Stimulated activated CD8-positive, alpha-beta memory T cell treated with anti-CD3 and anti-CD28 coated beads, Interleukin-15, amount 100 ng/mL, for 48 hours (primary cell): ENCODE results near the gene PTAFR.
A peak's percentile ranks its signal among the peaks of the same experiment; 100 is the strongest.

Source experiments
- DNase-seq, 2 donors: peaks; one replicate each; pipeline ENCODE4 v3.0.0-alpha.2; 2020; ENCODE audit warnings: low read depth in 2 of 2

Gene PTAFR

DNA sequence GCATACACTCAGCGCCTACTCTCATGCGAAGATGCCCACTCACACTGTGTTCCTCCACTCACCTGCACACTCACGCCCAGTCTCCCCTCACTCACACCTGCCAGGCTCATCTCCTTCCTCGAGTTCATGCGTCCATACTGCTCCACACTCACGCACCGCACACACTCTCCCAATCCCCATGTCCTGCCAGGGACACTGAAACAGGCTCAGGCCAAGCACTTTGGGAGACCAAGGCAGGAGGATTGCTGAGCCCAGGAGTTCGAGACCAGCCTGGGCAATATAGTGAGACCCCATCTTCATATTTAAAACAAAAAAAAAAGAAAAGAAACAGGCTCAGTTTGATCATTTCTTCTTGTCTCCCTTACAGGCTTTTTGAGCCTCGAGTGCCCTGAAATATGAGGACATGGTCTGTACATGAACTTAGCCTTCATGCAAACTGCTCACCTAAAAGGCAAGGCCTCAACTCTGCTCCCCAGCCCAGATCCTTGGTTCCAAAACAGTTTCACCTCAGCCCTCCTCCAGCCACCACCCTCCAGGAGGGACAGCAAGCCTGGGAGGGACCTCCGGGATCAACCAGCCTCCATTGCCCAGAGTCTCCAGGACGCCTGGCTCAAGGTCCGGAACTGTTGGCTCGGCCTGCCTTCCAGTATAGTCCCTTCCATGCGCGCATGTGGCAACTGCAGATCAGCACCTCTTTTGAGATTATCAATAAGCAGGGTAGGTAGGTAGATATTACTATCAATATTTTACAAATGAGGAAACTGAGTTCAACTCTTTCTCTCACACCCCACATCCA is 2.4 kb upstream of the PTAFR start:
- no peak for DNase-seq

GRCh38 chr1:28175955-28176485 is 470 bp downstream of the PTAFR start:
- no peak for DNase-seq

- DNase-seq: no peak
Measured at GRCh38 chr1:28173980-28174297, 2.6 kb downstream of the PTAFR start.

DNA sequence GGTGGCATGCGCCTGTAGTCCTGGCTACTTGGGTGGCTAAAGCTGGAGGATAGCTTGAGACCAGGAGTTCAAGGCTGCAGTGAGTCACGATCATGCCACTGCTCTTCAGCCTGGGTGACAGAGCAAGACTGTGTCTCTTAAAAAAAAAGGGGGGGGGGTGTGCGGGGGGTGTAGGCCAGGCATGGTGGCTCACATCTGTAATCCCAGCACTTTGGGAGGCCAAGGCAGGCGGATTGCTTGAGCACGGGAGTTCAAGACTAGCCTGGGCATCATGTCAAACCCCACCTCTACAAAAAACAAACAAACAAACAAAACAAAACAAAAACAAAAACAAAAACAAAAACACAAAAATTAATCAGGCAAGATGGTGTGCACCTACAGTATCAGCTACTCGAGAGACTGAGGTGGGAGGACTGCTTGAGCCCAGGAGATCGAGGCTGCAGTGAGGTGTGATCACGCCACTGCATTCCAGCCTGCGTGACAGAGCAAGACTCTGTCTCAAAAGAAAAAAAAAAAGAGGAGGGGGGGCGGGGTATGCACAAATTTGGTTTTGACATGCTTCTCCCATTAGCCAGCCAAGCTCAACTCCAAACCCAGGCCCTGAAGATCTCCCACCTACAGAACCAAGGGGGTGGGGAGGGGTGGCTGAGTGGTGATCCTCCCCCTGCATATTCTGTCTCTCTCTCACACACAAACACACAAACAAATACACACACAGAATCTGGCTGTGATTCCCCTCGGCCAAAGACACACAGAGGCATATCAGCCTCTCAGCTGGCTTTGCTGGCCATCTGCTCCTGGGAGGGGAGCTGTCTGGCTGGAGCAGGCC is 3.1 kb downstream of the PTAFR start:
- DNase-seq: no peak

- peak; percentile 26 to 41 for DNase-seq
Measured at GRCh38 chr1:28172713-28173150, 3.8 kb downstream of the PTAFR start.

DNA sequence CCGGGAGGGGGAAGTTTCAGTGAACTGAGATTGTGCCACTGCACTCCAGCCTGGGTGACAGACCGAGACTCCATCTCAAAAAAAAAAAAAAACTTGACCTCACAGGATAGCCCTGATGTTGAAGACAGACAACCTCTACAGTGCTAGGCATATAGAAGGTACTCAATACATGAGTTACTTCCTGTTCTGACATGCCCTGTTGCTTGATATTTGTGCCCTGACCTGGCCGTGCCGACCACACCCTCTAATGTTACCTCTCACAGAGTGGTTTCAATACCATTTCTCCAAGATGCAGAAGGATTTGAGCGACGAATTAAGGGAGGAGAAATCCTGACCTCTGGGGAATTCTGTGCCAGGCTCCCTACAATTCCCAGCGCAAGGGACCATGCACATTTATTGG is 5.2 kb downstream of the PTAFR start:
- no peak for DNase-seq

DNA sequence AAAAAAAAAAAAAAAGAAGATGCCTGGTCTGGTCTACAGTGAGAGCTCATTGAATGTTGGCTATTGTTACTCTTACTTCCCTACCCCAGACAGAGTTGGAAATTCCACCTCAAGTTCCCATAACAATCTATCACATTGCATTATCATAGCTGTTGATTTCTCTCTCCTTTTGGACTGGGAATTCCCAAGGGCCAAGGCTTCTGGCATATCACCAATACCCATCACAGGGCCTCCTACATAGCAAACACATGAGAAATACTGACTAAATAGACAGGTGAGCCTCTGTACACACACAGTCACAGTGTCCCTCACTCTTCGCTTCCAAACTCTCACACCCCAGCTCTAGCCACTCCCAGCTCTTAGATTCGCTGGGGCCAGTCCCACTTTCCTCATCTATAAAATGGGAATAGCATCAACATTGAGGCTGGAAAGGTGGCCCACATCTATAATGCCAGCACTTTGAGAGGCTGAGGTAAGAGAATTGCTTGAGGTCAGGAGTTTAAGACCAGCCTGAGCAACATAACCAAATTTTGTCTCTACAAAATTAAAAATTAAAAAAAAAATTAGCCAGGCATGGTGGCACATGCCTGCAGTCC is 6.4 kb downstream of the PTAFR start:
- DNase-seq: no peak

DNA sequence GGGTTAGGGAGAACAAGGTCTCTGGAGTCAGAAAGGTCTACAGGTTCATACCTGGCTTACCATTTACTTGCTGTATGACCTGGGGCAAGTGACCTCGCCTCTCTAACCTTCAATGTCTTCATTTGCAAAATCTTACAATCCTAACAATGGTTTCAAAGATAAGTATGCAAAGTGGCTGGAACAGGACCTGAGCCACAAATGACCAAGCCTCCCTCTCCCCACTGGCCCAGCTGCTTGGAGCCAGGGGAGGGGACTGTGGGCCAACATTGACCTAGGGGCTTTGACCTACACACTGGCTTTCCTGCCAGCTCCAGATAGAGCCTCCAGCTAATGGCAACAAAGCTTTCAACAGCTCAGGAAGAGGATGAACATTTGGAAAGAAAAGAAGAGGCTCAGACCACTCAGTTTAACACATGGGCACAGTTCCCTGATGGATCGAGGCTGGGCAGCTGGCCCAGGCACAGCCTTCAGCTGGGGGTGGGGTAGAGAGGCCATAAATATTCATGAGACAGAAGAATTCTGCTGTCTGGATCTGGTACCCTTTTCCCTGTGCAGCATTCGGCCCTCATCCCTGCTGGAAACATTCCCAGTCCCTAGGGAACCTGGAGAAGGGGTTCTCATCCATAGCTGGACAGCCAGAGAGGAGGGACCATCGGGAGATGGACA is 12.9 kb downstream of the PTAFR start:
- no peak for DNase-seq

GRCh38 chr1:28162151-28162550 is 14.3 kb downstream of the PTAFR start:
- no peak for DNase-seq

DNA sequence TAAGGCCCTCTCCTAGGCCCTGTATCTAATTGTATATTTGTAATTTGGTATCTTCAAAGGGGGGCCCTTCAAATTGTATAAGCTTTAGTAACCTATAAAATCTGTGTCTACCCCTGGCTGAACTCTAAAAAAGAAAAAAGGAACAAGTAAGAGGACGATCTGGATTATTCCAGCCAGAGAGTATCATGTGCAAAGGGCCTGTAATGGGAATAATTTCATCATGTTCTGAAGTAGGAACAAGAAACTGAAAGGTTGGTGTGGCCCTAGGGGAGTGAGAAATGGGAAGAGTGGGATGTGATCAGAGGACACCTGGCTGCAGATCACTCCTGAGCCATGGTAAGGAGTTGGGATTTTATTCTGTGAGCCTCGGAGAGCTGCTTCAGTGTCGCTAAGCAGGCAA is 14.7 kb downstream of the PTAFR start:
- no peak for DNase-seq

DNA sequence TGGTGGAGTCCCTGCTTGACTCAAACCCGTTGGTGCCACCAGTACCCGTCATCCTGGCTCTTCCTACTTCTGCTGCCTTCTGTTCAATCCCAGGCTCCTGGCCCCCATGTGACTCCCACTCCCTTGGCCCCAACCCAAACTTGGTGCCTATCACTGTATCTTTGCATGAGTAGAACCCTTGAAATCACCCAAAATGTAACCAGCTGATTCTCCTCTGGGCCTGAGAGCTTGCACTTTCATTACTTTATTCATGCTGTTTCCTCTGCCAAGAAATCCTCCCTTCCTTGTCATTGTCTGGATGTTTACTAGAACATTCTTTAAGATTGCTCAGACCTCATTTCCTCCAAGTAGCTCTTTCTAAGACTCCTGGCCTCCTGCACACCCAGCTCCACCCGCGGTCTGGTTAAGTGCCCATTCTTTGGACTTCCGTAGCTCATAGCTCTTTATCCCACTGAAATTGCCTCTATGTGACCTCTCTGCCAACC is 15.7 kb downstream of the PTAFR start:
- no peak for DNase-seq

DNA sequence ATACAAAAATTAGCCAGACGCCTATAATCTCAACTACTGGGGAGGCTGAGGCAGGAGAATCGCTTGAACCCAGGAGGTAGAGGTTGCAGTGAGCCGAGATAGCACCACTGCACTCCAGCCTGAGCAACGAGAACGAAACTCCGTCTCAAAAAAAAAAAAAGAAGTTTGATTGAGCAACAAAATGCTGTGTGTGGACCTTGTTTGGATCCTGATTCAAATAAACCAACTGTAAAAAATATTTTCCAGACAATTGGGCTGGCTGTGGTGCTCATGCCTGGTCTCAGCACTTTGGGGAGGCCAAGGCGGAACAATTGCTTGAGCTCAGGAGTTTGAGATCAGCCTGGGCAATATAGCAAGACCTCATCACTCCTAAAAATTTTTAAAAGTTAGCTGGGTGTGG is 16.8 kb downstream of the PTAFR start:
- no peak for DNase-seq

- no peak for DNase-seq
Measured at GRCh38 chr1:28159243-28159642, 17.2 kb downstream of the PTAFR start.

DNA sequence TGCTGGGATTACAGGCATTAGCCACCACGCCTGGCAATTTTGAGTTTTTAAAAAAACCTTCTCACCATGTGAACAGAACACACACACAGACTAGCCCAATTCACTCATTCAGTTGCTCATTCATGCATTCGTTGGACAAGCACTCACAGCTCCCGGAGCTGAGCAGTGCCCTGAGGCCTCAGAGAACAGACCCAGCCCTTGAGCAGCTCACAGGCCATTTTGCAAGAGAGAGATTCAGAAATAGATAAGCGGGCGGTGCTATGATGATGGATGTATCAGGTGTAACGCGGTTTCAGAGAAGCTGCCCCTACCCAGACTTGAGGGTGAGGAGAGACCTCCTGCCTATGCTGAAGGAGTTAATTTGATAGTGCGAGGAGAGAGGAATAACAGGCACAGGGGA is 18.6 kb downstream of the PTAFR start:
- DNase-seq: no peak

- no peak for DNase-seq
Measured at GRCh38 chr1:28156821-28157220, 19.7 kb downstream of the PTAFR start.

DNA sequence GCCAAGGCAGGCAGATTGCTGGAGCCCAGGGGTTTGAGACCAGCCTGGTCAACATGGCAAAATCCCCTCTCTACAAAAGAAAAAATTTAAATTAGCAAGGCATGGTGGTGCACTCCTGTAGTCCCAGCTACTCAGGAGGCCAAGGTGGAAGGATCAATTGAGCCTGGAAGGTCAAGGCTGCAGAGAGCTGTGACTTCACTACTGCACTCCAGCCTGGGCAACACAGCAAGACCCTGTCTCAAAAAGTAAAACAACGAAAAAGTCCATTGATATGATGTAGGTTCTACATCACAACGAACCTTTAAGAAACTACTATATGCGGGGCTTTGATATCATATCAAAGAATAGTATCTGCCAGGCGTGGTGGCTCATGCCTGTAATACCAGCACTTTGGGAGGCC is 20.9 kb downstream of the PTAFR start:
- DNase-seq: no peak

DNA sequence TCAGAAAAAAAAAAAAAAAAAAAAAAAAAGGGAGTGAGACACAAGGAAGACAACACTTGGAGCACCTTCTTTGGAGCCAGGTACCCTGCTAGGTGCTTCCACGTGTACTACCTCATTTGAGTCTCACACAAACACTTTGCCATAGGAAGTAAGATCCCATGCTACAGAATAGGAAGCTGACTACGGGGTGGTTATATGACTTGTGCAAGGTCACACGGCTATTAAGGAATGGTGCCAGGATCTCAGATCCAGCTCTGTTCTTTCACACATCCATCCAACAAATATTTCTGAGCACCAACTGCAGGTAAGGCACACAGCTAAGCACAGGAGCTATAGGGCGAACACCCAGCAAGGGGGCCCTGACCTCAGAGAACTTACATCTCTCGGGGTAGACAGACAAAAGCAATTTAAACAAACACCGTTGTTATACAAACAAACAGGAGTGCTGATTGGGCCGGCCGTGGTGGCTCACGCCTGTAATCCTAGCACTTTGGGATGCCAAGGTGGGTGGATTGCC is 22.4 kb downstream of the PTAFR start:
- no peak for DNase-seq

DNA sequence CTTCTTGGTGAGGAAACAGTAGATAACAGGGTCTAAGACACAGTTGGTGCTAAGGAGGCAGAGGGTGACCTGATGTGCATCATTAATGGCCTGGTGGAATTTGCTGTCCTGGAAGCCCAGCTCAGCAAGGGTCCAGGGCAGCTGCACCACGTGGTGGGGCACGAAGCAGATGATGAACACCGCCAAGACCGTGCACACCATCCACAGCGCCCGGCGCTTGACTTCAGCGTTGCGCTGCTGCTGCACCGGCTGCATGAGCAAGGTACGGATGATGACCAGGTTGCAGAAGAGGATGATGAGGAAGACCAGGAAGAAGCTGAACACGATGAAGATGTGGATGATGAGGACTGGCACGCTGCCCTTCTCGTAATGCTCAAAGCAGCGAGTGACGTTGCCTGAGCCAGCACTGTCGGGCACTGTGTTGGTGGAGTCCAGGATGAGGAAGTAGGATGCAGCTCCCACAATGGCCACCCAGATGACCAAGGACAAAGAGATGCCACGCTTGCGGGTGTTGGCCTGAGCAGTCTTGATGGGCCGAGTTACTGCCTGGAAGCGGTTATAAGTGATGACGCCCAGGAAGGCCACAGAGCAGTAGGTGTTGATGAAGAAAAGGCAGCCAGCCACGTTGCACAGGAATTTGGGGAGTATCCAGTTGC is 26.2 kb downstream of the PTAFR start:
- DNase-seq: no peak

DNA sequence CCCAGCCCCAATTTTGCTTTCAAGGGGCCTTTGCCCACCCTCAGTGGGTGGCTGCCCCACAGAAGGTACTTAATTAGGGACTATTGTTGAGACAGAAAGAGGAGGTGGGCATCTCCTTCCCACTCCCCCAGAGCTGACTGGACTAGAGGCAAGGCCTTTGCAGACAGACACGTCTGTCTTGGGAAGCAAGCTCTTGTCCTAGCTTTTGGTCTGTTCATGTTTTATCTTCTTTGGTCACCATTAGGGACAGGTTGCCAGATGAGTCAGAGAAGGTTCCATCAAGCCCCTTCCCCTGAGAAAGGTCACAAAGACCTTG is 27.7 kb downstream of the PTAFR start:
- DNase-seq: no peak

- DNase-seq: no peak
Measured at GRCh38 chr1:28147264-28148094, 29.0 kb downstream of the PTAFR start.
